NT2/D1 (cell line): Measurements from ENCODE around the gene EMP3.
"Not testable (repeated sequence)": the region's sequence is repeated elsewhere in the genome, so short reads cannot be mapped to it uniquely, and the experiment has no call there.

ENCODE experiments used
- DNase-seq: peaks from one replicate; pipeline ENCODE4 v3.0.0-alpha.2; 2011; ENCODE audit warnings: low read depth, low spot score
- H3K27me3 ChIP-seq: 2 replicates; pipeline ENCODE4 v1.6.0; 2011; ENCODE audit warnings: mild to moderate bottlenecking; ENCODE audit not compliant: insufficient read length, insufficient read depth
- H3K36me3 ChIP-seq: 2 replicates; pipeline ENCODE4 v1.6.1; 2011; ENCODE audit warnings: mild to moderate bottlenecking, low read length, mixed read lengths; ENCODE audit not compliant: insufficient read depth, insufficient read length
- H3K4me1 ChIP-seq: 2 replicates; pipeline ENCODE4 v1.5.1; 2011; ENCODE audit not compliant: insufficient read depth, insufficient read length
- H3K4me3 ChIP-seq: 2 replicates; pipeline ENCODE4 v1.5.1; 2011; ENCODE audit warnings: low read depth; ENCODE audit not compliant: insufficient read length
- H3K9ac ChIP-seq: 2 replicates; pipeline ENCODE4 v1.6.0; 2011; ENCODE audit warnings: low read depth; ENCODE audit not compliant: insufficient read length
- H3K9me3 ChIP-seq: 2 replicates; pipeline ENCODE4 v1.5.1; 2011; ENCODE audit warnings: mild to moderate bottlenecking, low read length; ENCODE audit not compliant: insufficient read depth
- SUZ12 ChIP-seq: IDR thresholded peaks from 2 replicates; pipeline ENCODE4 v1.6.1; 2011; ENCODE audit not compliant: insufficient read length, insufficient read depth; ENCODE audit errors: extremely low read depth
- YY1 ChIP-seq: IDR thresholded peaks from 2 replicates; pipeline ENCODE4 v1.6.1; 2011; ENCODE audit not compliant: insufficient read length, insufficient read depth
- ZNF274 ChIP-seq: IDR thresholded peaks from 2 replicates; pipeline ENCODE4 v1.6.1; 2011; ENCODE audit warnings: mild to moderate bottlenecking, low read depth, low read length

Gene EMP3

DNA sequence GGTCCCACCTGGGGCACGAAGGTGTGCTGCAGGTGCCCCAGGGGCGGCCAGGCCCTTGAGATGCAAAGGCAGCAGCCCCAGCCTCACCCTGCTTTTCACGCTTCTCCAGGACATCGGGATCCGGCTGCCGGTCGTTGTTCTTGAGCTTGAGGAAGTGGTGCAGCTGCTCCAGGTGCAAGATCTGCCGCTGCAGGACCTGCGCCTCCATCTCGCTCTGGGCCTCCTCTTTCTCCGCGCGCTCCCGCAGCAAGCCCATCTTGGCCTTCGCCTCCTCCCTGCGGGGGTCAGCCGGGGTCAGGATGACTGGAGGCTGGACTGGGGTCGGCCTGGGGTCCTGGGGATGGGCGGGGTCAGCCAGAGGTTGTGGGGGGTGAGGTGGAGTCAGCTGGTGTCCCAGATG lies 21.5 kb upstream of the EMP3 start:
- Histone ChIP-seq H3K4me3 (no peak overlapping the region), H3K4me1 (peaks cover 3% of the 10 kb centered on the region), H3K9me3 (no peaks in the 10 kb centered on the region), H3K36me3 (no peaks in the 10 kb centered on the region), H3K27me3 (no peaks in the 10 kb centered on the region), H3K9ac (no peak overlapping the region)
- no peak for TF ChIP-seq ZNF274
- no peak for TF ChIP-seq SUZ12
- TF ChIP-seq YY1 = no peak
- DNase-seq = no peak

DNA sequence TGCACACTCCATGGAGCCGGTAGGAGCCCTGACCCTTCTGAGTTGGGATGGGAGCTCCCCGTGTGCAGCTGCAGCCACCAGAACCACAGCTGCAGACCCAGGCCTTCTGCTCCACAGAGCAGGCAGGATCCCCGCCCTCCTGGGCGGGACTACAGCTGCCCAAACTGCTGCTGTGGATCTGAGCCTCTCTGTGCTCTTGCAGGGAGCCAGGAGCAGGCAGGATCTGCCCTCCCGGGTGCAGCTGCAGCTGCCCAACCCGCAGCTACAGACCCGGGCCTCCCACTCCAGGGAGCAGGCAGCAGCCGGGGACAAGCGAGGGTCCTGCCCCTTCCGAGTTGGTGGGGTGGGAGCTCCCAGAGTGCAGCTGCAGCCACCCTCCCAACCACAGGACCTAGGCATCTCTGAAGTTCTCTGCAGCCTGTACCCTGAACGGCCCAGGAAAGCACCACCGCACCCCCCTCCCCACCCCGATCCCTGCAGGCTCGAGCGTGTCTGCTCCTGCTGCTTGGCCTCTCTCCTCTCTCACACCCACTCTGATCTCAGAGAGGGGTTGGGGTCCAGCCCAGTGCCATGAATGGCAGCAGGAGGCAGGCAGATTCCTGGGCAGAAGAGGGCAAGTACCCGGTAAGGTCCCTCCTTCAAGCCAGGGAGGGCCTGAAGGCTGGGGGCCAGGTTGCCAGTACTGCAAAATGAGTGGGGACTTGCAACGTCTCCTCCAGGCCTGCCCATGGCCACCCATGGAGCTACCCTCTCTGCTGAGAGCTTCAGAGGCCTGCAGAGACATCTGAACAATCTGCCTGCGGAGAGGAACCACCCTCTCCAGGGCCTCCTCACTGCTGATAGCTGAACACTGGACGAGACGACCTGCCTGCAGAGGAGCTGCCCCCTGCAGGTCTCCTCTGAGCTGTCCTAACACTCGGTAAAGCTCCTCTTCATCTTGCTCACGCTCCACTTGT lies 16.4 kb upstream of the EMP3 start:
- no peak for DNase-seq
- Histone ChIP-seq H3K4me3 (no peak overlapping the region), H3K9me3 (no peaks in the 10 kb centered on the region), H3K27me3 (no peaks in the 10 kb centered on the region), H3K9ac (peak overlapping the region; percentile 54), H3K4me1 (peaks cover 7% of the 10 kb centered on the region), H3K36me3 (no peaks in the 10 kb centered on the region)
- TF ChIP-seq YY1 (no peak), SUZ12 (no peak)

DNA sequence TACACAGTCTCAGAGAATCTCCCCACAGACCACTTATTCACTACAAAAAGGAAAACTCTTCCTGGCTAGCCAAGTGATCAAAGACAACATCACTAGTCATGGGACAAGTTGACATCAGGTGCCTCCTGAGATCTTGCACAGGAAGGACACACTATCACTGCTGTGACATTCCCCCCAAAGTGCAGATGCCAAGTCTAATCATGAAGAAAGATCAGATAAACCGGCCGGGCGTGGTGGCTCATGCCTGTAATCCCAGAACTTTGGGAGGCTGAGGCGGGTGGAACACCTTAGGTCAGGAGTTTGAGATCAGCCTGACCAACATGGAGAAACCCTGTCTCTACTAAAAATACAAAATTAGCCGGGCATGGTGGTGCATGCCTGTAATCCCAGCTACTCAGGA lies 15.6 kb upstream of the EMP3 start:
- H3K4me3 ChIP-seq, H3K9ac ChIP-seq, H3K27me3 ChIP-seq, DNase-seq, H3K36me3 ChIP-seq, H3K9me3 ChIP-seq, H3K4me1 ChIP-seq: not testable (repeated sequence)

DNA sequence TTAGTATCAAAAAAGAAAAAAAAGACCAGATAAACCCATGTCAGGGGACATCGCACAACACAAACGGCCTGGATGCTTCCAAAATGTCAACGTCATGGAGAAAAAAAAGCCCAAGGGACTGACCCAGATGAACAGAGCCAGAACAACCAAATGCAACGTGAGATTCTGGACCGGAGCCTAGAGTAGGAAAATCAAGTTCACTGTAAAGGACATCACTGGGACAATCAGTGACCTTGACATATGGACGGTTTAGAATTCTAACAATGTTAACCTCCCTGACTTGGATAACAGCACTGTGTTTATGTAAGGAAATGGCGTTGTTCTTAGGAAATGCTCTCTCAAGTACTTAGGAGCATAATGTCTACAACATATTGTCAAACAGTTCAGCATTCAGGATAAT lies 15.1 kb upstream of the EMP3 start:
- Histone ChIP-seq H3K4me3 (no peak overlapping the region), H3K9ac (no peak overlapping the region), H3K9me3 (no peaks in the 10 kb centered on the region), H3K36me3 (no peaks in the 10 kb centered on the region), H3K4me1 (peaks cover 7% of the 10 kb centered on the region), H3K27me3 (no peaks in the 10 kb centered on the region)
- no peak for DNase-seq
- TF ChIP-seq SUZ12 (no peak), ZNF274 (no peak), YY1 (no peak)

- Histone ChIP-seq H3K4me3 (no peak overlapping the region), H3K9me3 (no peaks in the 10 kb centered on the region), H3K9ac (no peak overlapping the region), H3K27me3 (no peaks in the 10 kb centered on the region), H3K4me1 (peaks cover 7% of the 10 kb centered on the region), H3K36me3 (no peaks in the 10 kb centered on the region)
- no peak for DNase-seq
- TF ChIP-seq SUZ12 (no peak), YY1 (no peak), ZNF274 (no peak)
Measured at GRCh38 chr19:48311384-48311783, 14.0 kb upstream of the EMP3 start.

- no peaks in the 10 kb centered on the region for H3K9me3 ChIP-seq
- no peaks in the 10 kb centered on the region for H3K36me3 ChIP-seq
- peaks cover 4% of the 10 kb centered on the region for H3K4me1 ChIP-seq
- DNase-seq = no peak
- TF ChIP-seq YY1 (no peak), ZNF274 (no peak), SUZ12 (no peak)
- no peak overlapping the region for H3K9ac ChIP-seq
- no peaks in the 10 kb centered on the region for H3K27me3 ChIP-seq
- no peak overlapping the region for H3K4me3 ChIP-seq
Measured at GRCh38 chr19:48315712-48316111, 9.6 kb upstream of the EMP3 start.

DNA sequence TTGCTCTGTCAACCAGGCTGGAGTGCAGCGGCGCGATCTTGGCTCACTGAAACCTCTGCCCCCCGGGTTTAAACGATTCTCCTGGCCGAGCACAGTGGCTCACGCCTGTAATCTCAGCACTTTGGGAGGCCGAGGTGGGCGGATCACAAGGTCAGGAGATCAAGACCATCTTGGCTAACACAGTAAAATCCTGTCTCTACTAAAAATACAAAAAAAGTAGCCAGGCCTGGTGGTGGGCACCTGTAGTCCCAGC lies 7.7 kb upstream of the EMP3 start:
- not testable (repeated sequence) for H3K36me3 ChIP-seq, H3K9me3 ChIP-seq, H3K4me3 ChIP-seq, H3K4me1 ChIP-seq, H3K9ac ChIP-seq, H3K27me3 ChIP-seq, DNase-seq
